Subcutaneous abdominal adipose tissue (tissue), 5 donors: Measurements from ENCODE around the gene CEP135.
"Not testable (repeated sequence)": the region's sequence is repeated elsewhere in the genome, so short reads cannot be mapped to it uniquely, and the experiment has no call there.

Source experiments
- H3K27ac ChIP-seq: one replicate; pipeline ENCODE4 v1.7.0; 2013; ENCODE audit warnings: low read depth, mild to moderate bottlenecking, inconsistent platforms, low read length, moderate library complexity
- H3K27me3 ChIP-seq, 5 donors: one replicate each; pipeline ENCODE4 v1.7.0; 2013; ENCODE audit warnings: low read length in 5 of 5, inconsistent platforms in 1 of 5; ENCODE audit not compliant: control insufficient read depth in 5 of 5, insufficient read depth in 4 of 5
- H3K36me3 ChIP-seq, 5 donors: one replicate each; pipeline ENCODE4 v1.7.0; 2013; ENCODE audit warnings: low read length in 5 of 5; ENCODE audit not compliant: control insufficient read depth in 5 of 5, insufficient read depth in 5 of 5
- H3K4me1 ChIP-seq, 5 donors: one replicate each; pipeline ENCODE4 v1.7.0; 2013; ENCODE audit warnings: low read length in 5 of 5, mild to moderate bottlenecking in 3 of 5, moderate library complexity in 1 of 5; ENCODE audit not compliant: control insufficient read depth in 5 of 5, insufficient read depth in 5 of 5
- H3K4me3 ChIP-seq, 5 donors: one replicate each; pipeline ENCODE4 v1.7.0; 2013; ENCODE audit warnings: low read length in 5 of 5, low read depth in 1 of 5
- H3K9ac ChIP-seq, 5 donors: one replicate each; pipeline ENCODE4 v1.7.0; 2013; ENCODE audit warnings: low read length in 5 of 5, mild to moderate bottlenecking in 4 of 5, moderate library complexity in 3 of 5
- H3K9me3 ChIP-seq, 5 donors: one replicate each; pipeline ENCODE4 v1.7.0; 2013; ENCODE audit warnings: low read length in 5 of 5; ENCODE audit not compliant: control insufficient read depth in 5 of 5
- donor health status: healthy.
- donor health status: healthy.
- donor health status: healthy.
- donor health status: healthy.
- donor health status: healthy.

The CEP135 gene

DNA sequence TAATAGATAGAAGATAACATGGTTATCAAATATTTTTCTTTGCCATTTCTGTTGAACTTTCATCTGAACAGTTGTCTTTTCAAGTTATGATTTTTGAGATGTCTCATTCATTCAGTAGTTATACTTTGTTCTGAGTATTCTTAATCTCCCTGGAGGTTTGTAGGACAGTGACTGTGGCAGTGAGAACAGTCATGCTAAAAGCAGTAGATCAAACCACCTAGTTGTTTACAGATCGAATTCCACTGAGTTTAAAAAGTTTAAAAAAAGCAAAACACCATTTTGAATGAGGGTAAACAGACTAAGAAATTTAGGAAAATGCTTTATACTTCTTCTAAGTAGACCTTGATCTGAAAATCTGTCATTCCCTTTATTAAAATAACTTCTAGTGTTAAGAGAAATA is 107.2 kb downstream of the CEP135 start:
- Histone ChIP-seq H3K4me1 (no peaks in the 10 kb centered on the region), H3K27me3 (peaks cover 3 to 9% (median 5%) of the 10 kb centered on the region in 5 donors), H3K27ac (no peak overlapping the region), H3K4me3 (no peak overlapping the region), H3K9me3 (no peaks in the 10 kb centered on the region), H3K9ac (no peak overlapping the region), H3K36me3 (no peaks in the 10 kb centered on the region)

DNA sequence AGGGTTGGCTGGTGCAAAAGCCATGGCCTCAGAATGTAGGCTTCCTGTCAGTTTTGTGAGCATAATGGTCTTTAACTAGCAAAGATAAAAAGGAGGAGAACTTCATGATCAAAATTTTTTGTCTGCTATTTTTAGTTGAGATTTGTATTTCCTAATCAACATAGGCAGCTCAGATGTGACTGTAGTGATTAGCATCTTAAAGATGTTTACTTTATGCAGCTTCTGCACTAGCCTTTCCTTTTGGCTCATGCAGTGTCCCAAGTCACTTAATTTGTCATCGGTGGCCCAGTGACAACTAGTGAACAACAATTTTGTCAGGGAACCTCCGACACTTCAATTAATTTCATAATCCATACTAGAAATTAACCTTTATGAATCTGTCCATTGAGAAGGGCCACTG is 109.8 kb downstream of the CEP135 start:
- Histone ChIP-seq H3K4me1 (no peaks in the 10 kb centered on the region), H3K4me3 (no peak overlapping the region), H3K27ac (no peak overlapping the region), H3K9me3 (no peaks in the 10 kb centered on the region), H3K9ac (no peak overlapping the region), H3K27me3 (peaks cover 0 to 3% (median 0%) of the 10 kb centered on the region in 5 donors), H3K36me3 (no peaks in the 10 kb centered on the region)

DNA sequence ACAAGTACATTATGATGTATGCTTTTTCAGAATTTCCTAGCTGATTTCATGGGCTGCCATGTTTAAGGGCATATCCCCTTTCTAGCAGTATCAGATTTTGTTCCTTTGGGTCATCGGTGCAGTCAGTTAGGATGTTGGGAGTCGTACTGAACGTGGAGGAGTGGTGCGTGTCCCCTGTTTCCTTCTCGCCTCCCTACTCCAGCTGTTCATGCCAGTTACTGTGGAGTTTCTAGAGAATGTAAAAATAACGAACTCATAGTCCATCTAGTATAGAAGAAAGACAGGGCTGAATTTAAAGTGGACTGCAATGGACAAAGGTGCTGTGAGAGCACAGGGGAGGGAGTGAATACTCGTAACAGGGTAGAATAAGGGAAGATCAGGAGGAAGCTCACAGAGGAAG is 111.3 kb downstream of the CEP135 start:
- H3K9me3 ChIP-seq, result no peaks in the 10 kb centered on the region
- H3K27me3 ChIP-seq, result peaks cover 0 to 3% (median 0%) of the 10 kb centered on the region in 5 donors
- H3K4me3 ChIP-seq, result no peak overlapping the region
- no peaks in the 10 kb centered on the region for H3K4me1 ChIP-seq
- no peak overlapping the region for H3K27ac ChIP-seq
- H3K36me3 ChIP-seq, result no peaks in the 10 kb centered on the region
- no peak overlapping the region for H3K9ac ChIP-seq

DNA sequence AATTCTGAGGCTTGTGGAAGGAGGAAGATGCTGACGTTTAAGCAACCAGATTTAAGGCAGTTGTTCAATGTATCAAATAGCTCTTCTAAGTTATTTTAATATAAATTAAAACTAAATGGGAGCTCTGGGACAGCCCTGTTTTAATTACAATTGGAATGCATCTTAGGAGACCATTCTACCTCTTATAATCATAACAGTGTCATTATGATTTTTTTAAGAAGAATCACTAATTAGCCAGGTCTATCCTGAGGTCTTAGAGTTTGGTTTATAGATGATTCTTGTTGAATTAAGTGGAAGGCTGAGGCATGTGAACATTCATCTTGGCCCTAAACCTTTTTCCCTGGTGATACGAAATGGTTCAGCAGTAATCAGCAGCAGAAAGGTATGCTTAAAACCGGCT is 113.4 kb downstream of the CEP135 start:
- H3K36me3 ChIP-seq, result no peaks in the 10 kb centered on the region
- no peak overlapping the region for H3K9ac ChIP-seq
- no peak overlapping the region for H3K4me3 ChIP-seq
- no peaks in the 10 kb centered on the region for H3K9me3 ChIP-seq
- no peak overlapping the region for H3K27ac ChIP-seq
- H3K27me3 ChIP-seq, result peaks cover 0 to 3% (median 0%) of the 10 kb centered on the region in 5 donors
- no peaks in the 10 kb centered on the region for H3K4me1 ChIP-seq

DNA sequence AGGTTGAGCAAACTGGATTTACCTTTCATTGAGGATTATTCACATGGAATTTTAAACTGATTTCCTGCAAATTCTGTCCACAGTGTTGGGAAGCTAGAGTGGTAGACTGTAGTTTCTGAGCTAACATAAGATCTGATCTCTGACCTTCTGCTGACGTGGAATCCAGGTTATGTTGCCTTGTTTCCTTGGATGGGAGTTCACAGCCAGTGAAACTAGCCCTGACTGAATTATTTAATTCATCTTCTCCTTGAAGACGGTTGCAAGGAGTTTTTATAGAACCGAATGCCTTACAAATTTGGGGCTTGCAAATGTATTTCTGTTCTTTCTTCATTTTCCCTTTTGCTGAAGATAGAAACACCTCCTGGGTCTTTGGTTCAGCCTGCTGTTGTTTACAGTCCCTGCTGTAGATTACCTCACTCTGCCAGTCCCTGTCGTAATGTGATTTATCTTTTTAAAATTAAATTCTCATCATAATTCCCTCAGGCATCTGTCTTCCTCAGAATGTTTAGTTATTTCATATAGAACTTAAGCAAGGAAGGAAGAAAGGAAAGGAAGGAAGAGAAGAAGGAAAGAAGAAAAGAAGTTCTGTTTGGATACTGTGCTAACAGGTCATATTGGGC is 113.9 kb downstream of the CEP135 start:
- H3K9me3 ChIP-seq, result no peaks in the 10 kb centered on the region
- H3K4me3 ChIP-seq, result no peak overlapping the region

DNA sequence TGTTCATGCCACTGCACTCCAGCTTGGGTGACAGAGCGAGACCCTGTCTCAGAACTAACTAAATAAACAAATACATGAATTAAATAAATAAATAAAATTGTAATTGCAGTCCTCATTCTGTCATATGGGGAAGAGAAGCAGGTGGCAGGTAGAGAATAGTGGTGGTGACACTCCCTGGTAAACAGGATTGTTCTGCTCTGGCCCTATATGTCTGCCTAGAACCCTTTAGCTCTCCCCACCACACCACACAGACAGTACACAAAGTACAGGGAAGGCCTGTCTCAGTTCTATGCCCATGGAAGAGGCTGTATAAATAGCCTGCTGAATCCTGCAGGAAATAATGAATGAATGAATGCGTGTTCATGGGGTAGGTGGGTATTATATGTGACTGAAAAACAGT is 117.7 kb downstream of the CEP135 start:
- no peaks in the 10 kb centered on the region for H3K36me3 ChIP-seq
- H3K9ac ChIP-seq, result no peak overlapping the region
- no peak overlapping the region for H3K4me3 ChIP-seq
- H3K27me3 ChIP-seq, result no peaks in the 10 kb centered on the region
- H3K9me3 ChIP-seq, result peaks cover 0 to 3% (median 0%) of the 10 kb centered on the region in 5 donors
- no peak overlapping the region for H3K27ac ChIP-seq
- H3K4me1 ChIP-seq, result no peaks in the 10 kb centered on the region

More for the DNA sequence above, 113.9 kb downstream of the CEP135 start:
- Histone ChIP-seq H3K36me3 (no peaks in the 10 kb centered on the region), H3K27me3 (peaks cover 0 to 3% (median 0%) of the 10 kb centered on the region in 5 donors), H3K27ac (no peak overlapping the region), H3K4me1 (no peaks in the 10 kb centered on the region), H3K9ac (no peak overlapping the region)

DNA sequence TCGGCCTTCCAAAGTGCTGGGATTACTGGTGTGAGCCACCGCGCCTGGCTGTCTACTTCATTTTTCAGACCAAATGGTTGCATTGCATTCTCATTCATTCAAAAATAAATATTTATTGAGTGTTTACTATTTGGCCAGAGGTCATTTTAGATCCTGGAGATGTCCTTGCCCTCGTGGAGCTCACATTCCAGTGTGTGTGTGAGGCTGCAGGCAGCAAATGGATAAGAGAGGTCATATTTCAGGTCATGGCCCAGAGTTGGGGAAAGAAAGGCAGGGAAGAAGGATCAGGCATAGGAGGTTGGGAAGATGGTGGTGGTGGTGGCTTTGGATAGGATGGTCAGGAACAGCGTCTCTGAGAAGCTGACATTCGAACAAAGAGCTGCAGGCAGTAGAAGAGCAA is 119.1 kb downstream of the CEP135 start:
- Histone ChIP-seq H3K9me3 (peaks cover 0 to 3% (median 0%) of the 10 kb centered on the region in 5 donors), H3K36me3 (no peaks in the 10 kb centered on the region), H3K27me3 (no peaks in the 10 kb centered on the region), H3K27ac (no peak overlapping the region), H3K9ac (no peak overlapping the region), H3K4me3 (no peak overlapping the region), H3K4me1 (no peaks in the 10 kb centered on the region)

DNA sequence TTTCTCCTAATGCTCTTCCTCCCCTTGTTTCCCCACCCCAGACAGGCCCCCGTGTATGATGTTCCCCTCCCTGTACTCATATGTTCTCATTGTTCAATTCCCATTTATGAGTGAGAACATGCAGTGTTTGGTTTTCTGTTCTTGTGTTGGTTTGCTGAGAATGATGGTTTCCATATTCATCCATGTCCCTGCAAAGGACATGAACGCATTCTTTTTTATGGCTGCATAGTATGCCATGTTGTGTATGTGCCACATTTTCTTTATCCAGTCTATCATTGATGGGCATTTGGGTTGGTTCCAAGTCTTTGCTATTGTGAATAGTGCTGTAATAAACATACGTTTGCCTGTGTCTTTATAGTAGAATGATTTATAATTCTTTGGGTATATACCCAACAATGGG is 124.0 kb downstream of the CEP135 start:
- not testable (repeated sequence) for H3K4me1 ChIP-seq, H3K27ac ChIP-seq, H3K36me3 ChIP-seq, H3K9me3 ChIP-seq, H3K27me3 ChIP-seq, H3K9ac ChIP-seq, H3K4me3 ChIP-seq

DNA sequence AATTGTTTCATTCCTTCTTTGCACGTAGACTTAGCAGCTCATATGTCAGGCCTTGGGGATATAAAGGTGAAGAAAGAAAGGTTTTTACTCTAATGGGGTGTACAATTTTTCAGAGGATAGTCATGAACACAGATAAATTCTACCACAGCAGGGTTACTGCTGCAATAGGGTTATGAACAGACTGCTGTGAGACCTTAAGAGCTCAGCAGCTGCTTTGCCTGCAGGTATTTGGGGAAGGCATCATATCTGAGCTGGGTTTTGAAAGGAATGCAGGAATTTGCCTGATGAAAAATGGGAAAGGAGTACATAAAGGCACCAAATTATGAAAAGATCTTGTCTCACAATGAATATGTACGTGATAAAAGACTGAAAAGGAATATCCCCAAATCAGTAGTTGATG is 128.9 kb downstream of the CEP135 start:
- H3K36me3 ChIP-seq, result no peaks in the 10 kb centered on the region
- no peaks in the 10 kb centered on the region for H3K27me3 ChIP-seq
- H3K27ac ChIP-seq, result no peak overlapping the region
- peaks cover 0 to 4% (median 0%) of the 10 kb centered on the region in 5 donors for H3K9me3 ChIP-seq
- H3K4me1 ChIP-seq, result no peaks in the 10 kb centered on the region
- H3K4me3 ChIP-seq, result no peak overlapping the region
- no peak overlapping the region for H3K9ac ChIP-seq

DNA sequence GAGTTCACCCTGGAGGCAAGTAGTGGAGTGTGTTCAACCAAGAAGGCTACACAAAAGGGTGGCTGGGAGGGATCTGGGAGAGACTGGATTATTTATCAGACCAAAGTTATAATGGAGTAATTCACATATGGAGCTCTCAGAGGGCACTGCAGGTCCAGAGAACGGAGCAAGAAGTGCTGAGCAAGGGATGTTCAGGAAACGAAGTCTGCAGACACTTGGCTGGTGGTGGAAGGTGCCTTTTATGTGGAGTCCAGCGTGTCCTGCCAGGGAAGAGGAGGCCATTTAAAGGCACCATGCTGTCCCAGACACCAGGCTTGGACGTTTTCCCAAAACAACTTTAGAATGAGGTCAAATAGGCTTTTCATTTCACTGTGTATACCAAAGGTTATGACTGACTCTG is 130.1 kb downstream of the CEP135 start:
- no peaks in the 10 kb centered on the region for H3K27me3 ChIP-seq
- no peak overlapping the region for H3K27ac ChIP-seq
- no peak overlapping the region for H3K9ac ChIP-seq
- no peaks in the 10 kb centered on the region for H3K36me3 ChIP-seq
- no peak overlapping the region for H3K4me3 ChIP-seq
- peaks cover 0 to 4% (median 0%) of the 10 kb centered on the region in 5 donors for H3K9me3 ChIP-seq
- H3K4me1 ChIP-seq, result no peaks in the 10 kb centered on the region
